Stimulated activated naive B cell treated with anti-CD40 and anti-IgM and Interleukin-4, amounts not matched to agents 10 μg/mL and 1 μg/mL and 100 μg/mL, for 72 hours (primary cell): ENCODE data around the gene HDAC10.

Experiments
- ATAC-seq, 2 donors: fragments of 150-1000 bp; cut with Tn5 transposase; replicated peaks; 2 replicates each; pipeline ENCODE4 v1.10.0; 2021; ENCODE audit warnings: moderate library complexity in 1 of 2
- DNase-seq: peaks from one replicate; pipeline ENCODE4 v3.0.0; 2021
- H3K27ac Mint-ChIP-seq: one replicate; pipeline ENCODE4 v1.8.0; 2022; ENCODE audit warnings: mild to moderate bottlenecking, mixed read lengths
- H3K27me3 Mint-ChIP-seq, 2 donors: one replicate each; pipeline ENCODE4 v1.8.0; 2022; ENCODE audit warnings: mixed read lengths in 2 of 2
- H3K36me3 Mint-ChIP-seq, 2 donors: one replicate each; pipeline ENCODE4 v1.8.0; 2022; ENCODE audit warnings: mixed read lengths in 2 of 2, mild to moderate bottlenecking in 1 of 2
- H3K4me1 Mint-ChIP-seq, 2 donors: one replicate each; pipeline ENCODE4 v1.8.0; 2022; ENCODE audit warnings: mixed read lengths in 2 of 2, mild to moderate bottlenecking in 1 of 2
- H3K4me3 Mint-ChIP-seq, 2 donors: one replicate each; pipeline ENCODE4 v1.8.0; 2022; ENCODE audit warnings: mild to moderate bottlenecking in 2 of 2, mixed read lengths in 2 of 2, moderate library complexity in 1 of 2
- H3K9me3 Mint-ChIP-seq, 2 donors: one replicate each; pipeline ENCODE4 v1.8.0; 2022; ENCODE audit warnings: mixed read lengths in 2 of 2, mild to moderate bottlenecking in 1 of 2

Gene HDAC10

GRCh38 chr22:50198624-50199017, 52.4 kb downstream of the HDAC10 start:
- Mint-ChIP-seq H3K27ac (no peak overlapping the region), H3K27me3 (no peaks in the 10 kb centered on the region), H3K4me1 (peaks cover 17 to 53% of the 10 kb centered on the region in 2 donors), H3K36me3 (peaks cover 27 to 31% of the 10 kb centered on the region in 2 donors), H3K4me3 (no peak overlapping the region), H3K9me3 (no peaks in the 10 kb centered on the region)
- no peak for DNase-seq
- ATAC-seq: no peak

GRCh38 chr22:50197856-50198623, 53.0 kb downstream of the HDAC10 start:
- H3K9me3 Mint-ChIP-seq: no peaks in the 10 kb centered on the region
- peaks cover 23 to 28% of the 10 kb centered on the region in 2 donors for H3K36me3 Mint-ChIP-seq
- H3K4me3 Mint-ChIP-seq: no peak overlapping the region
- DNase-seq: no peak
- ATAC-seq: no peak
- no peaks in the 10 kb centered on the region for H3K27me3 Mint-ChIP-seq
- H3K4me1 Mint-ChIP-seq: peaks cover 18 to 58% of the 10 kb centered on the region in 2 donors
- peak overlapping the region; percentile 62 for H3K27ac Mint-ChIP-seq

GRCh38 chr22:50197000-50197800, 53.9 kb downstream of the HDAC10 start:
- no peak for ATAC-seq
- H3K27me3 Mint-ChIP-seq: no peaks in the 10 kb centered on the region
- H3K36me3 Mint-ChIP-seq: peaks cover 29 to 36% of the 10 kb centered on the region in 2 donors
- H3K9me3 Mint-ChIP-seq: no peaks in the 10 kb centered on the region
- H3K27ac Mint-ChIP-seq: no peak overlapping the region
- no peak for DNase-seq
- peaks cover 25 to 59% of the 10 kb centered on the region in 2 donors for H3K4me1 Mint-ChIP-seq
- H3K4me3 Mint-ChIP-seq: no peak overlapping the region

- H3K36me3 Mint-ChIP-seq: peaks cover 34 to 45% of the 10 kb centered on the region in 2 donors
- H3K4me1 Mint-ChIP-seq: peaks cover 28 to 63% of the 10 kb centered on the region in 2 donors
- no peak for ATAC-seq
These were observed 54.8 kb downstream of the HDAC10 start for GRCh38 chr22:50196256-50196655.

More at GRCh38 chr22:50196256-50196655, 54.8 kb downstream of the HDAC10 start:
- DNase-seq: no peak
- Mint-ChIP-seq H3K27me3 (no peaks in the 10 kb centered on the region), H3K4me3 (peak overlapping the region in 1 of 2 donors; percentile 14), H3K27ac (peak overlapping the region; percentile 25), H3K9me3 (no peaks in the 10 kb centered on the region)
